ENCODE data around the gene SPRR2E. TPM values are rescaled to one million over a fixed set of nuclear protein-coding genes. Genes with fewer than 3 reads are reported as not detected.

The SPRR2E gene
- total RNA-seq, result not detected in 2 replicates

DNA sequence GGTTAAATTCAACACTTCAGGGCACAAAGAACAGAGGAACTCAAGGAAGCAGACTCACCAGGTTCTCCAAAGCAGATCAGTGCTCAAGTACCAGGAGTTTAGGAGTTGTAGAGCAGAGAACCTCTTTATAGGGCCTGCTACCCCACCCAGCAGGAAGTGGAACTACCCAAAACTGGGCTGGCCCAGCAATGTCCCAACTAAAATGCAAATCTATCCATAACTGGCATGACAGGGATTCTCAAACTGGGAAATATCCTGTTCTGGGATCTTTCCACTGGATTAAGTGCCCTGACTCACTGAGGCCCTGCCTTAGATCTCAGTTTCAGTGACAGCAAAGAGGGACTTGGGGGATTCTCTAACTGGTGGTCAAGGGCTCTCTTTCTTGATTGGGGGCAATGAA is at the start of gene SPRR2E:
Gene SPRR2E, minus strand, starts transcription at position 101 of the 400 bp plus-strand sequence. CDS start 775 bp downstream, outside the sequence.

DNA sequence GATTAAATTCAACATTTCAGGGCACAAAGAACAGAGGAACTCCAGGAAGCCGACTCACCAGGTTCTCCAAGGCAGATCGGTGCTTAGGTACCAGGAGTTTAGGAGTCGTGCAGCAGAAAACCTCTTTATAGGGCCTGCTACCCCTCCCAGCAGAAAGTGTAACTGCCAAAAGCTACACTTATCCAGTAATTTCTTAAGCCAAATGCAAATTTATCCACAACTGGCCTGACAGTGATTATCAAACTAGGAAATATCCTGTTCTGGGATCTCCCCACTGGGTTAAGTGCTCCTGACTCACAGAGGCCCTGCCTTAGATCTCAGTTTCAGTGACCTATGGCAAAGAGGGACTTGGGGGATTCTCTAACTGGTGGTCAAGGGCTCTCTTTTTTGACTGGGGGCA is 19.1 kb upstream of the SPRR2E start, which contains the start of gene SPRR2F:
Gene SPRR2F, minus strand, starts transcription at position 101 of the 400 bp plus-strand sequence. CDS start 783 bp downstream, outside the sequence.

DNA sequence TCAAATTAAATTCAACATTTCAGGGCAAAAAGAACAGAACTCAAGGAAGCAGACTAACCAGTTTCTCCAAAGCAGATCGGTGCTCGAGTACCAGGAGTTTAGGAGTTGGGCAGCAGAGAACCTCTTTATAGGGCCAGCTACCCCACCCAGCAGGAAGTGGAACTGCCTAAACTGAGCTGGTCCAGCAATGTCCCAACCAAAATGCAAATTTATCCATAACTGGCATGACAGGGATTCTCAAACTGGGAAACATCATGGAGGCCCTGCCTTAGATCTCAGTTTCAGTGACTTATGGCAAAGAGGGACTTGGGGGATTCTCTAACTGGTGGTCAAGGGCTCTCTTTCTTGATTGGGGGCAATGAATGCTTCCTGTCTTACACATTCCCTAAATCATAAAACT is 22.8 kb downstream of the SPRR2E start, which contains the start of gene SPRR2B:
Gene SPRR2B, minus strand, starts transcription at position 101 of the 400 bp plus-strand sequence. CDS start 772 bp downstream, outside the sequence.

DNA sequence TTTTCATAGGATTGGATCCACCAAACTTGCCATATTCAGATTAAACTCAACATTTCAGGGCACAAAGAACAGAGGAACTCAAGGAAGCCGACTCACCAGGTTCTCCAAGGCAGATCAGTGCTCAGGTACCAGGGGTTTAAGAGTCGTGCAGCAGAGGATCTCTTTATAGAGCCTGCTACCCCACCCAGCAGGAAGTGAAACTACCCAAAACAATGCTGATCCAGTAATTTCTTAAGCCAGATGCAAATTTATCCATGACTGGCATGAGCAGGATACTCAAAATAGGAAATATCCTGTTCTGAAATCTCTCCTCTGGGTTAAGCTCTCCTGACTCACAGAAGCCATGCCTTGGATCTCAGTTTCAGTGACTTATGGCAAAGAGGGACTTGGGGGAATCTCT is 37.0 kb downstream of the SPRR2E start, which contains the start of gene SPRR2A:
Gene SPRR2A, minus strand, starts transcription at position 138 of the 400 bp plus-strand sequence. CDS start 777 bp downstream, outside the sequence.

Other genes with a start within 250 kb of the SPRR2E start
- not detected in 2 replicates for gene LCE7A, start 234.5 kb downstream of the SPRR2E start, total RNA-seq
- not detected in 2 replicates for gene SMCP, start 216.2 kb downstream of the SPRR2E start, total RNA-seq
- gene IVL, start 186.0 kb downstream of the SPRR2E start, total RNA-seq, result not detected in 2 replicates
- gene SPRR5, start 147.3 kb downstream of the SPRR2E start, total RNA-seq, result not detected in 2 replicates
- not detected in 2 replicates for gene SPRR4, start 123.9 kb downstream of the SPRR2E start, total RNA-seq
- gene SPRR1A, start 110.4 kb downstream of the SPRR2E start, total RNA-seq, result not detected in 2 replicates
- gene SPRR3, start 92.8 kb downstream of the SPRR2E start, total RNA-seq, result not detected in 2 replicates
- gene SPRR1B, start 63.3 kb downstream of the SPRR2E start, total RNA-seq, result not detected in 2 replicates
- not detected in 2 replicates for gene SPRR2D, start 53.4 kb downstream of the SPRR2E start, total RNA-seq
- not detected in 2 replicates for gene SPRR2A, start 37.0 kb downstream of the SPRR2E start, total RNA-seq
- not detected in 2 replicates for gene SPRR2B, start 22.9 kb downstream of the SPRR2E start, total RNA-seq
- not detected in 2 replicates for gene SPRR2F, start 19.0 kb upstream of the SPRR2E start, total RNA-seq
- not detected in 2 replicates for gene SPRR2G, start 56.4 kb upstream of the SPRR2E start, total RNA-seq
- gene LELP1, start 108.9 kb upstream of the SPRR2E start, total RNA-seq, result not detected in 2 replicates
- not detected in 2 replicates for gene PRR9, start 123.1 kb upstream of the SPRR2E start, total RNA-seq
- not detected in 2 replicates for gene LORICRIN, start 165.2 kb upstream of the SPRR2E start, total RNA-seq
- not detected in 2 replicates for gene PGLYRP3, start 218.4 kb upstream of the SPRR2E start, total RNA-seq